IMR-90 (cell line): Measurements from ENCODE around the gene EFEMP2. TPM values are rescaled to one million over a fixed set of nuclear protein-coding genes. Genes with fewer than 3 reads are reported as not detected.

Source experiments
- ATAC-seq: fragments of 200-7000 bp; cut with Tn5 transposase; 2 replicates; pipeline ENCODE4 v1.9.1; 2020; ENCODE audit warnings: low read depth, mild to moderate bottlenecking, moderate library complexity
- BruUV-seq: library from RNA; stranded (reverse); fragments of 400-500 nt; replicated peaks from 2 replicates; lab custom pipeline; 2021; lab: Mats Ljungman, UMichigan
- CTCF ChIA-PET: fragments of 300-600 bp; formaldehyde crosslinking; extraction: SDS; loops from one replicate; lab custom pipeline; 2021; ENCODE audit warnings: antibody characterized with exemption; lab: Yijun Ruan, JAX
- POLR2A ChIA-PET: fragments of 300-600 bp; sonication (Branson Sonifier 250); formaldehyde crosslinking; loops from one replicate; lab custom pipeline; 2022; ENCODE audit warnings: antibody characterized with exemption; ENCODE audit not compliant: unreplicated experiment; lab: Charles Lee
- DNase-seq: peaks from one replicate; pipeline ENCODE4 v3.0.0; 2013
- H2AFZ ChIP-seq: replicated peaks from 2 replicates; pipeline ENCODE3; 2013; ENCODE audit warnings: low read length, mild to moderate bottlenecking; ENCODE audit not compliant: poor library complexity
- H2AK5ac ChIP-seq: 2 replicates; pipeline ENCODE4 v1.6.1; 2013; ENCODE audit warnings: low read depth, low read length, inconsistent platforms
- H2AK9ac ChIP-seq: replicated peaks from 2 replicates; pipeline ENCODE3; 2013; ENCODE audit warnings: mild to moderate bottlenecking, low read depth, low read length, moderate library complexity; ENCODE audit not compliant: poor library complexity
- H2BK120ac ChIP-seq: 2 replicates; pipeline ENCODE4 v1.6.1; 2013; ENCODE audit warnings: low read depth, low read length, inconsistent platforms
- H2BK15ac ChIP-seq: 3 replicates; pipeline ENCODE4 v1.6.1; 2013; ENCODE audit warnings: low read depth, low read length, inconsistent platforms
- H2BK20ac ChIP-seq: 2 replicates; pipeline ENCODE4 v1.6.1; 2013; ENCODE audit warnings: low read depth, mild to moderate bottlenecking, inconsistent platforms, low read length, moderate library complexity
- H2BK5ac ChIP-seq: 2 replicates; pipeline ENCODE4 v1.6.1; 2013; ENCODE audit warnings: mild to moderate bottlenecking, low read depth, low read length, inconsistent platforms; ENCODE audit not compliant: poor library complexity, severe bottlenecking
- H3K14ac ChIP-seq: replicated peaks from 2 replicates; pipeline ENCODE4 v1.6.1; 2013; ENCODE audit warnings: low read depth, low read length, inconsistent platforms
- H3K18ac ChIP-seq: 2 replicates; pipeline ENCODE4 v1.6.1; 2013; ENCODE audit warnings: low read depth, low read length, control low read depth
- H3K23ac ChIP-seq: 2 replicates; pipeline ENCODE4 v1.6.1; 2013; ENCODE audit warnings: low read depth, low read length, inconsistent platforms
- H3K27ac ChIP-seq: 2 replicates; pipeline ENCODE4 v1.5.1; 2013; ENCODE audit warnings: mild to moderate bottlenecking, control low read depth, low read length; ENCODE audit not compliant: insufficient read depth
- H3K27me3 ChIP-seq: 2 replicates; pipeline ENCODE4 v1.6.1; 2013; ENCODE audit warnings: low read length; ENCODE audit not compliant: control insufficient read depth, insufficient read depth
- H3K36me3 ChIP-seq: 2 replicates; pipeline ENCODE4 v1.6.1; 2013; ENCODE audit warnings: low read length, mixed read lengths; ENCODE audit not compliant: control insufficient read depth, insufficient read depth
- H3K4ac ChIP-seq: 2 replicates; pipeline ENCODE4 v1.6.1; 2013; ENCODE audit warnings: low read depth, low read length, inconsistent platforms
- H3K4me1 ChIP-seq: 2 replicates; pipeline ENCODE4 v1.6.1; 2013; ENCODE audit warnings: low read length, mixed read lengths; ENCODE audit not compliant: control insufficient read depth, insufficient read depth
- H3K4me2 ChIP-seq: 2 replicates; pipeline ENCODE4 v1.6.1; 2013; ENCODE audit warnings: low read depth, mild to moderate bottlenecking, control low read depth, low read length, moderate library complexity
- H3K4me3 ChIP-seq: 2 replicates; pipeline ENCODE4 v1.5.1; 2013; ENCODE audit warnings: low read depth, mild to moderate bottlenecking, control low read depth, low read length, moderate library complexity; ENCODE audit not compliant: insufficient read depth
- H3K56ac ChIP-seq: 2 replicates; pipeline ENCODE4 v1.6.1; 2013; ENCODE audit warnings: low read length, inconsistent platforms; ENCODE audit not compliant: insufficient read depth; ENCODE audit errors: extremely low read depth
- H3K79me1 ChIP-seq, 2 experiments: 2 replicates each; pipeline ENCODE4 v1.6.1; 2013; ENCODE audit warnings: low read length in 2 of 2, inconsistent platforms in 1 of 2, low read depth in 1 of 2
- H3K9ac ChIP-seq: 2 replicates; pipeline ENCODE4 v1.6.1; 2013; ENCODE audit warnings: low read depth, low read length, control low read depth
- H3K9me1 ChIP-seq: 2 replicates; pipeline ENCODE4 v1.6.1; 2013; ENCODE audit warnings: low read length, inconsistent platforms; ENCODE audit not compliant: insufficient read depth
- H3K9me3 ChIP-seq: 2 replicates; pipeline ENCODE4 v1.6.1; 2013; ENCODE audit warnings: low read length; ENCODE audit not compliant: control insufficient read depth, insufficient read depth
- H4K20me1 ChIP-seq: 2 replicates; pipeline ENCODE4 v1.6.1; 2013; ENCODE audit warnings: low read length, inconsistent platforms; ENCODE audit not compliant: insufficient read depth
- H4K5ac ChIP-seq: 2 replicates; pipeline ENCODE4 v1.6.1; 2013; ENCODE audit warnings: mild to moderate bottlenecking, low read depth, low read length, control low read depth
- H4K8ac ChIP-seq, 2 experiments: 2 replicates each; pipeline ENCODE4 v1.6.1; 2013; ENCODE audit warnings: low read depth in 2 of 2, low read length in 2 of 2, control low read depth in 1 of 2, inconsistent platforms in 1 of 2
- H4K91ac ChIP-seq: 2 replicates; pipeline ENCODE4 v1.6.1; 2013; ENCODE audit warnings: low read depth, low read length, inconsistent platforms; ENCODE audit not compliant: insufficient read depth
- CHD1 ChIP-seq: IDR thresholded peaks from 2 replicates; pipeline ENCODE4 v1.6.1; 2012; ENCODE audit warnings: low read depth, low read length, improper control_type of control experiment
- FOS ChIP-seq: fragments of 150-350 bp; IDR thresholded peaks from 2 replicates; pipeline ENCODE4 v1.6.1; 2016; ENCODE audit warnings: low read depth, low read length
- MAZ ChIP-seq: IDR thresholded peaks from 2 replicates; pipeline ENCODE4 v1.6.1; 2012; ENCODE audit warnings: low read depth, mild to moderate bottlenecking, low read length, improper control_type of control experiment, moderate library complexity, borderline replicate concordance
- MXI1 ChIP-seq: IDR thresholded peaks from 2 replicates; pipeline ENCODE4 v1.6.1; 2012; ENCODE audit warnings: low read depth, mild to moderate bottlenecking, low read length, moderate library complexity, borderline replicate concordance
- NFE2L2 ChIP-seq: fragments of 150-350 bp; IDR thresholded peaks from 2 replicates; pipeline ENCODE4 v1.6.1; 2016; ENCODE audit warnings: low read depth, mild to moderate bottlenecking, low read length
- POLR2A ChIP-seq: IDR thresholded peaks from 2 replicates; pipeline ENCODE4 v1.6.1; 2012; ENCODE audit warnings: mild to moderate bottlenecking, low read depth, low read length
- RAD21 ChIP-seq: IDR thresholded peaks from 2 replicates; pipeline ENCODE4 v1.6.1; 2012; ENCODE audit warnings: low read length, improper control_type of control experiment
- RCOR1 ChIP-seq: IDR thresholded peaks from 2 replicates; pipeline ENCODE4 v1.6.1; 2012; ENCODE audit warnings: mild to moderate bottlenecking, low read length, improper control_type of control experiment; ENCODE audit not compliant: insufficient replicate concordance
- SMC3 ChIP-seq: fragments of 150-350 bp; IDR thresholded peaks from 2 replicates; pipeline ENCODE4 v1.6.1; 2016; ENCODE audit warnings: low read depth, mild to moderate bottlenecking, antibody characterized with exemption, low read length, moderate library complexity
- USF2 ChIP-seq: fragments of 150-350 bp; IDR thresholded peaks from 2 replicates; pipeline ENCODE4 v1.6.1; 2017; ENCODE audit warnings: mild to moderate bottlenecking, antibody characterized with exemption, low read length, low read depth
- WGBS, 2 experiments: methylation state at CpG; one replicate each; pipeline versions ENCODE4 v1.1.5 to v1.1.7; 2013; ENCODE audit warnings: missing lambda C conversion rate in 2 of 2; ENCODE audit not compliant: insufficient read length in 1 of 2; ENCODE audit errors: extremely low coverage in 2 of 2; 5-methylcytosine and 5-hydroxymethylcytosine counted together
- dilution Hi-C: fragments of 300-500 bp; cut with HindIII; formaldehyde crosslinking; loops from one replicate; pipeline ENCODE4 v1.14.3; 2018; ENCODE audit warnings: low sequenced_read_pairs; ENCODE audit not compliant: unreplicated experiment
- in situ Hi-C: fragments of 300-500 bp; cut with MboI; formaldehyde crosslinking; loops from 3 replicates; pipeline ENCODE4 v1.14.3; 2019; ENCODE audit warnings: low sequenced_read_pairs, inconsistent platforms, mixed read lengths
- intact Hi-C: fragments of 100-400 bp; cut with micrococcal nuclease; formaldehyde crosslinking; loops from 2 replicates; pipeline ENCODE4 v1.10.0; 2022
- polyA plus RNA-seq, 3 experiments: library from polyadenylated mRNA; depleted of rRNA; stranded (reverse); fragments of >200 nt; gene quantifications; 2 replicates each; pipeline ENCODE4 v1.2.3, GENCODE V29; 2012; ENCODE audit warnings: low replicate concordance in 1 of 3
- total RNA-seq: library from RNA; depleted of rRNA; stranded (reverse); fragments of >200 nt; gene quantifications from 2 replicates; pipeline ENCODE4 v1.2.3, GENCODE V29; 2012
- TF ChIP-seq, protein P1 (sequence below): conservative IDR thresholded peaks from 2 replicates; pipeline ENCODE4 v1.5.1; 2012; ENCODE audit warnings: mild to moderate bottlenecking, low read depth, low read length, improper control_type of control experiment

The EFEMP2 gene
- total and polyA plus RNA-seq, 2 of the 4 experiments (the other 2 are of a cell fraction): 62.7 to 431 TPM

DNA sequence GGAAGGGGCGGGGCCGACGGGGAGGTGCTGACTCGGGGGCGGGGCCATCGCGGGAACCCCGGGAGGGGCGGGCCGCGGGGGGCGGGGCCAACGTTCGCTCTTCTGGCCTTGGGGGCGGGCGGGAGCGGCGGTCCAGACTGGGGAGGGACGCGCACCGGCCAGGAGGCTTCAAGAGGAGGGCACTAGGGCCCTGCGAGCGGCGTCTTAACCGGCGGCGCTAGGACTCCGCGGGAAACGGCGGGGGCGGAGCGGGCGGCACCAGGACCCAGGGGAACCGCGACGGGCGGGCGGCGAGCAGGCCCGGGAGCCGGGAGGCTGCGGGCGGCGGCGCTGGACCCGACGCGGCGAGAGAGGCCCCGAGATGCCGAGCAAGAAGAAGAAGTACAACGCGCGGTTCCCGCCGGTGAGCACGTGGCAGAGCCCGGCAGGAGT lies 46.6 kb upstream of the EFEMP2 start, which contains the start of gene DRAP1 (continued):
- peak; percentile 98 for TF ChIP-seq MAZ

- H3K4me3 ChIP-seq: peak within 1 kb of the TSS; percentile 100
- peaks cover 30% of the 10 kb centered on the region for H3K9me1 ChIP-seq
- H3K14ac ChIP-seq: peak within 1 kb of the TSS; percentile 95
- CTCF ChIA-PET: no interaction called here
- H3K4ac ChIP-seq: peak within 1 kb of the TSS; percentile 98
- H3K18ac ChIP-seq: peak within 1 kb of the TSS; percentile 99
- peak within 1 kb of the TSS; percentile 99 for H2AK5ac ChIP-seq
- H3K79me1 ChIP-seq: peaks cover 23 to 60% of the 10 kb centered on the region in 2 experiments
- peak within 1 kb of the TSS; percentile 100 for H2BK120ac ChIP-seq
- H3K56ac ChIP-seq: peak within 1 kb of the TSS; percentile 93
- WGBS, 2 experiments: 3% methylated on average over 33 of the region's 77 CpGs; no CpG with 5 or more reads in 1 of the 2 experiments
- peak; percentile 0 for ATAC-seq
- H3K4me1 ChIP-seq: peaks cover 42% of the 10 kb centered on the region
- H4K8ac ChIP-seq: peak within 1 kb of the TSS; percentile 64 to 97
- in situ Hi-C loops (no loop called here), dilution Hi-C loops (no loop called here), intact Hi-C loops (loop anchor here (5.0 kb wide), 1 partner anchor 44 kb away; the partner anchor contains the start of gene SART1)
- peak within 1 kb of the TSS; percentile 100 for H2AK9ac ChIP-seq
- peak within 1 kb of the TSS; percentile 96 for H3K4me2 ChIP-seq
- H4K5ac ChIP-seq: peak within 1 kb of the TSS; percentile 99
- peak within 1 kb of the TSS; percentile 97 for H4K91ac ChIP-seq
- no TSS peak for BruUV-seq
- peaks cover 11% of the 10 kb centered on the region for H4K20me1 ChIP-seq
- POLR2A ChIA-PET: interaction anchor here (0.6 to 1.4 kb wide), 3 partner anchors 12 to 28 kb away, joined by 3 to 7 read pairs (median 4); partner anchors contain the start of gene CCDC85B
- H2BK15ac ChIP-seq: peak within 1 kb of the TSS; percentile 56
- H2BK20ac ChIP-seq: peak within 1 kb of the TSS; percentile 79
- peak within 1 kb of the TSS; percentile 100 for H3K9ac ChIP-seq
- peak within 1 kb of the TSS; percentile 93 for H3K27ac ChIP-seq
- H3K9me3 ChIP-seq: no peaks in the 10 kb centered on the region
- H2BK5ac ChIP-seq: peak within 1 kb of the TSS; percentile 96
- TF ChIP-seq MXI1 (no peak), RCOR1 (peak; percentile 60), RAD21 (no peak), NFE2L2 (no peak), SMC3 (no peak), POLR2A (peak; percentile 68), FOS (no peak), MAZ (no peak), USF2 (no peak), CHD1 (peak; percentile 25; the same call in 1 of the 2 replicates)
- TF ChIP-seq, protein P1, sequence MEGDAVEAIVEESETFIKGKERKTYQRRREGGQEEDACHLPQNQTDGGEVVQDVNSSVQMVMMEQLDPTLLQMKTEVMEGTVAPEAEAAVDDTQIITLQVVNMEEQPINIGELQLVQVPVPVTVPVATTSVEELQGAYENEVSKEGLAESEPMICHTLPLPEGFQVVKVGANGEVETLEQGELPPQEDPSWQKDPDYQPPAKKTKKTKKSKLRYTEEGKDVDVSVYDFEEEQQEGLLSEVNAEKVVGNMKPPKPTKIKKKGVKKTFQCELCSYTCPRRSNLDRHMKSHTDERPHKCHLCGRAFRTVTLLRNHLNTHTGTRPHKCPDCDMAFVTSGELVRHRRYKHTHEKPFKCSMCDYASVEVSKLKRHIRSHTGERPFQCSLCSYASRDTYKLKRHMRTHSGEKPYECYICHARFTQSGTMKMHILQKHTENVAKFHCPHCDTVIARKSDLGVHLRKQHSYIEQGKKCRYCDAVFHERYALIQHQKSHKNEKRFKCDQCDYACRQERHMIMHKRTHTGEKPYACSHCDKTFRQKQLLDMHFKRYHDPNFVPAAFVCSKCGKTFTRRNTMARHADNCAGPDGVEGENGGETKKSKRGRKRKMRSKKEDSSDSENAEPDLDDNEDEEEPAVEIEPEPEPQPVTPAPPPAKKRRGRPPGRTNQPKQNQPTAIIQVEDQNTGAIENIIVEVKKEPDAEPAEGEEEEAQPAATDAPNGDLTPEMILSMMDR: no peak
- H3K36me3 ChIP-seq: peaks cover 35% of the 10 kb centered on the region
- peak within 1 kb of the TSS; percentile 97 for H3K23ac ChIP-seq
- peak within 1 kb of the TSS; percentile 94 for H2AFZ ChIP-seq
- no peaks in the 10 kb centered on the region for H3K27me3 ChIP-seq
- no peak for DNase-seq
Observed at GRCh38 chr11:65918211-65919140, 45.9 kb upstream of the EFEMP2 start, which contains the start of gene C11orf68. Gene C11orf68 (minus strand): TSS chr11:65919062. CDS start chr11:65919031, 31 bp downstream.
